Brain microvascular endothelial cell (primary cell): ENCODE measurements around the gene SCN1A.

Source experiments
- DNase-seq: peaks from one replicate; pipeline ENCODE4 v3.0.0-alpha.2; 2020
- H3K27ac ChIP-seq: fragments of 250-450 bp; sonication (Bioruptor Pico); 2 replicates; pipeline ENCODE4 v1.5.1; 2020; ENCODE audit warnings: mild to moderate bottlenecking, moderate library complexity
- H3K27me3 ChIP-seq: fragments of 250-450 bp; sonication (Bioruptor Pico); replicated peaks from 2 replicates; pipeline ENCODE4 v1.5.1; 2020; ENCODE audit warnings: mild to moderate bottlenecking
- H3K36me3 ChIP-seq: fragments of 250-450 bp; sonication (Bioruptor Pico); replicated peaks from 2 replicates; pipeline ENCODE4 v1.5.1; 2020; ENCODE audit warnings: mild to moderate bottlenecking
- H3K4me3 ChIP-seq: 2 replicates; pipeline ENCODE4 v1.5.1; 2011; ENCODE audit warnings: low read depth, mild to moderate bottlenecking, control low read depth, low read length, moderate library complexity
- in situ Hi-C: cut with HindIII; loops from 2 replicates; pipeline ENCODE4 v1.10.0; 2017; ENCODE audit warnings: low sequenced_read_pairs, low pct_ligation_motif_present
- TF ChIP-seq, protein P1 (sequence below): IDR thresholded peaks from 2 replicates; pipeline ENCODE4 v1.5.1; 2011; ENCODE audit warnings: low read depth, mild to moderate bottlenecking, moderate library complexity, low read length, control low read depth, inconsistent platforms; ENCODE audit errors: missing control alignments

The SCN1A gene

DNA sequence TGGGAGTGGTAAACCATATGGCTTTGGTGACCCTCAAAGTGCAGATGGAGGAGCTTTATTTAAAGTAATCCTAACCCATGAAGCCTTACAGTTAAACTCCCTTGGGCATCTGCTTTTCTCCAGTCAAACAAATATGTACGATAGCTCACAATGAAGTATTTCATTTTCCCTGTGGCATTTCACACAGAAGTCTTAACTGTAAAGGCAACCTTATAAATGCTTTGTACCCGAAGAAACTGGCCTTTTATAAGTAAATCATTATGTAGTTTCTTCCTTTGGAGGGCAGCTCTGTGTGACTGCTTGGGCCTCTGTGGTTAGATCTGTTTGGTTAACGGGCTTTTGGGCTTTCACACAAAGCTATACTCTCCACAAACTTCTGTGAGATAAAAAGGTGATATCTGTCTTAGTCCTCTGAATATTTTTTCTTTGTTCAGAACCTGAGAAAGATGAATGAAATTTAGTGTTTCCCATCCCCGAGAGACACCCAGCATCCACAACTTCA, 46.6 kb downstream of the SCN1A start:
- TF ChIP-seq, protein P1, sequence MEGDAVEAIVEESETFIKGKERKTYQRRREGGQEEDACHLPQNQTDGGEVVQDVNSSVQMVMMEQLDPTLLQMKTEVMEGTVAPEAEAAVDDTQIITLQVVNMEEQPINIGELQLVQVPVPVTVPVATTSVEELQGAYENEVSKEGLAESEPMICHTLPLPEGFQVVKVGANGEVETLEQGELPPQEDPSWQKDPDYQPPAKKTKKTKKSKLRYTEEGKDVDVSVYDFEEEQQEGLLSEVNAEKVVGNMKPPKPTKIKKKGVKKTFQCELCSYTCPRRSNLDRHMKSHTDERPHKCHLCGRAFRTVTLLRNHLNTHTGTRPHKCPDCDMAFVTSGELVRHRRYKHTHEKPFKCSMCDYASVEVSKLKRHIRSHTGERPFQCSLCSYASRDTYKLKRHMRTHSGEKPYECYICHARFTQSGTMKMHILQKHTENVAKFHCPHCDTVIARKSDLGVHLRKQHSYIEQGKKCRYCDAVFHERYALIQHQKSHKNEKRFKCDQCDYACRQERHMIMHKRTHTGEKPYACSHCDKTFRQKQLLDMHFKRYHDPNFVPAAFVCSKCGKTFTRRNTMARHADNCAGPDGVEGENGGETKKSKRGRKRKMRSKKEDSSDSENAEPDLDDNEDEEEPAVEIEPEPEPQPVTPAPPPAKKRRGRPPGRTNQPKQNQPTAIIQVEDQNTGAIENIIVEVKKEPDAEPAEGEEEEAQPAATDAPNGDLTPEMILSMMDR: no peak
- Histone ChIP-seq H3K36me3 (no peaks in the 10 kb centered on the region), H3K27ac (no peak overlapping the region), H3K4me3 (no peak overlapping the region), H3K27me3 (no peaks in the 10 kb centered on the region)
- in situ Hi-C loops: no loop called here
- DNase-seq: no peak

GRCh38 chr2:166074430-166074829, 53.4 kb downstream of the SCN1A start:
- no peak for DNase-seq
- Histone ChIP-seq H3K36me3 (no peaks in the 10 kb centered on the region), H3K4me3 (no peak overlapping the region), H3K27ac (no peak overlapping the region), H3K27me3 (no peaks in the 10 kb centered on the region)
- TF ChIP-seq, protein P1: no peak
- in situ Hi-C loops: no loop called here

DNA sequence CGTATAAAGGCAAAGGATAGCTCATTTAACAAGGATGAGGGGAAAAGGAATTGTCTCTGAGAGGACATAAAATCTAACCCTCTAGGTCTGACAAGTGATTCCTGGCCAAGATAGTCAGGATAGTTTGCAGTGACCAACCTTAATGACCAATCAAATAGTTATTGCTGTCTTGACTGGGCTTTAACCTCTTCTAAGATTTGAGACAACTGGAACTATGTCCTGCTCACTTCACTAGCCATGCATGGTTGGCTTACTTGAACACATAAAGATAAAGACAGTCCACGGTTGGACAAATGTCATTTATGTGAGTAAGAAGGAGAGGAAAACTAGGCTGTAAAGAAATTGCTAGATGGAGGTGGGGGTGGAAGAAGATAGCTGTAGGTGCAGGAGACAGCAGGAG, 53.8 kb downstream of the SCN1A start:
- TF ChIP-seq, protein P1: no peak
- Histone ChIP-seq H3K36me3 (no peaks in the 10 kb centered on the region), H3K27ac (no peak overlapping the region), H3K27me3 (no peaks in the 10 kb centered on the region), H3K4me3 (no peak overlapping the region)
- no peak for DNase-seq
- in situ Hi-C loops: no loop called here

- H3K27ac ChIP-seq: no peak overlapping the region
- no peaks in the 10 kb centered on the region for H3K27me3 ChIP-seq
- TF ChIP-seq, protein P1: no peak
- DNase-seq: no peak
- in situ Hi-C loops: no loop called here
- H3K4me3 ChIP-seq: no peak overlapping the region
- no peaks in the 10 kb centered on the region for H3K36me3 ChIP-seq
These were observed 57.6 kb downstream of the SCN1A start for GRCh38 chr2:166070231-166070630.

DNA sequence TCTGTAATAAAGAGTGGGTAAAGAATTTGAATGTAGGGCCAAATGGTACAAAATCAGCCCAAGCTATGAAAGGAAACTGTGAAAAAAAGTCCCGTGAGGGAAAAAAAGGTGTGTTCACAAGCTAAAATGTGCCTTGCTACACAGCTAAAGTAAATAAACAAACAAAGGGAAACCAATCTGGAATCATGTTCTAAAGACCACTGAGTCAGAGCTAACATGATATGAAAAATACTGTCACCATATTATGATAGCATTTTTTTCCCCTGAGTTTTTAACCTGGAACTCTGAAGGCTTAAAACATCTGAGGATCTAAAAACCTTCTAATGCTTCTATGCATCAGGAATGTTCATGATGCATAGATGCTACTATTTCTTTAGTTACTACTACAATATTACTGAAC, 58.8 kb downstream of the SCN1A start:
- TF ChIP-seq, protein P1: no peak
- Histone ChIP-seq H3K27ac (no peak overlapping the region), H3K36me3 (no peaks in the 10 kb centered on the region), H3K4me3 (no peak overlapping the region), H3K27me3 (no peaks in the 10 kb centered on the region)
- in situ Hi-C loops: no loop called here
- no peak for DNase-seq

DNA sequence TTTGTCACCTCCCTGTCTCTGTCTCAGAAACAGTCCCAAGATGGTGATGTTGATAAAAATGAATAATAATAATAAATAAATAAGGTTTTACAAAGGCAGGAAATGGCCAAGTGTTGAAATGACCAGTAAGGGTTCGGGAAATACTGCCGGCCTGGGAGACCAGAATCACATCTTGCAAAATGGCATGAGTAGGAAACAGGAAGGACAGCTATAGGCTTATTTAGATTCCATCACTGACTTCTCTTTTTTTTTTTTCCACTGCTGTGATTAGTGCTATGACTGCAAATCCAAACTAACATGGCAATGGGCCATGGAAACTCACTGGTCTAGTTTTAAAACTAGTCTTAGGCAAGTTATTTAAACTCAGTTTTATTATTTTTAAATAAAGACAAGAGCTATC, 60.6 kb downstream of the SCN1A start:
- Histone ChIP-seq H3K4me3 (no peak overlapping the region), H3K27me3 (no peaks in the 10 kb centered on the region), H3K36me3 (no peaks in the 10 kb centered on the region), H3K27ac (no peak overlapping the region)
- no peak for DNase-seq
- TF ChIP-seq, protein P1: no peak
- in situ Hi-C loops: no loop called here
